ENCODE results near the gene MCM6.
A peak's percentile ranks its signal among the peaks of the same experiment; 100 is the strongest.
"Not testable (repeated sequence)": the region's sequence is repeated elsewhere in the genome, so short reads cannot be mapped to it uniquely, and the experiment has no call there.

The MCM6 gene

DNA sequence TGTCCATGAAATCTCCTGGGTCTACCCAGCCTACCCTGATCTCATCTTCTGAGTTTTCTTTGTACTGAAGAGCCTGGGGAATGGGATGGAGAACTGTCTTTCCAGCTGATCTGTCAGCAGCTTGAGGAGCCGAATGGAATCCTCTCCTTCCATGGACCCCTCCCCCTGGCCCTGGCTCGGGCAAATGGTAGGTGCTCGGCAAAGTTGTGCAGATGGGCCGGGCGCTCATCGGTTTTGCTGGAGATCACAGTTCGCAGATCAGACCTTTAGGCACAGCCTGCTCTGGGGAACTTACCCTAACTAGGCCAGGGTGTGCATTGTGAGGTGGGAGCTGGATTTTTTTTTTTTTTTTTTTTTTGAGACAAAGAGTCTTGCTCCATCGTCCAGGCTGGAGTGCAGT is 79.6 kb downstream of the MCM6 start:
- Mint-ChIP-seq H3K9me3 (peaks cover 6% of the 10 kb centered on the region), H3K36me3 (ENCODE audit: low read depth) (no peaks in the 10 kb centered on the region), H3K4me1 (no peaks in the 10 kb centered on the region), H3K27ac (no peak overlapping the region), H3K4me3 (no peak overlapping the region), H3K27me3 (ENCODE audit: low read depth) (no peaks in the 10 kb centered on the region)
- TF ChIP-seq, protein P1, sequence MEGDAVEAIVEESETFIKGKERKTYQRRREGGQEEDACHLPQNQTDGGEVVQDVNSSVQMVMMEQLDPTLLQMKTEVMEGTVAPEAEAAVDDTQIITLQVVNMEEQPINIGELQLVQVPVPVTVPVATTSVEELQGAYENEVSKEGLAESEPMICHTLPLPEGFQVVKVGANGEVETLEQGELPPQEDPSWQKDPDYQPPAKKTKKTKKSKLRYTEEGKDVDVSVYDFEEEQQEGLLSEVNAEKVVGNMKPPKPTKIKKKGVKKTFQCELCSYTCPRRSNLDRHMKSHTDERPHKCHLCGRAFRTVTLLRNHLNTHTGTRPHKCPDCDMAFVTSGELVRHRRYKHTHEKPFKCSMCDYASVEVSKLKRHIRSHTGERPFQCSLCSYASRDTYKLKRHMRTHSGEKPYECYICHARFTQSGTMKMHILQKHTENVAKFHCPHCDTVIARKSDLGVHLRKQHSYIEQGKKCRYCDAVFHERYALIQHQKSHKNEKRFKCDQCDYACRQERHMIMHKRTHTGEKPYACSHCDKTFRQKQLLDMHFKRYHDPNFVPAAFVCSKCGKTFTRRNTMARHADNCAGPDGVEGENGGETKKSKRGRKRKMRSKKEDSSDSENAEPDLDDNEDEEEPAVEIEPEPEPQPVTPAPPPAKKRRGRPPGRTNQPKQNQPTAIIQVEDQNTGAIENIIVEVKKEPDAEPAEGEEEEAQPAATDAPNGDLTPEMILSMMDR (IDR thresholded peaks at IDR 0.05; ENCODE audit: unreplicated experiment in 3 of 3): no peak

DNA sequence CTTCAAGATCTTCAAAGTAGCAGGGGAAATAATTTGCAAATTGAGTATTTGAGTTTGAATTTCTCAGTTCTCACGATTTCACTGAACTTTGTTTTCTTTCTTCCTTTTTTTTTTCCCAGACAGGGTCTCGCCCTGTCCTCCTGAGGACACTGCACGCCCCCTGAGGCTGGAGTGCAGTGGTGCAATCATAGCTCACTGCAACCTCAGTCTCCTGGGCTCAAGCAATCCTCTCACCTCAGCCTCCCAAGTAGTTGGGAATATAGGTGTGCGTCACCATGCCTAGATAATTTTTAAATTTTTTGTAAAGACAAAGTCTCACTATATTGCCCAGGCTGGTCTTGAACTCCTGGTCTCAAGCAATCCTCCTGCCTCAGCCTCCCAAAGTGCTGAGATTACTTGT is 80.6 kb downstream of the MCM6 start:
- H3K4me1 Mint-ChIP-seq; H3K27me3 Mint-ChIP-seq (ENCODE audit: low read depth); H3K27ac Mint-ChIP-seq; H3K9me3 Mint-ChIP-seq; H3K4me3 Mint-ChIP-seq; H3K36me3 Mint-ChIP-seq (ENCODE audit: low read depth): not testable (repeated sequence)

DNA sequence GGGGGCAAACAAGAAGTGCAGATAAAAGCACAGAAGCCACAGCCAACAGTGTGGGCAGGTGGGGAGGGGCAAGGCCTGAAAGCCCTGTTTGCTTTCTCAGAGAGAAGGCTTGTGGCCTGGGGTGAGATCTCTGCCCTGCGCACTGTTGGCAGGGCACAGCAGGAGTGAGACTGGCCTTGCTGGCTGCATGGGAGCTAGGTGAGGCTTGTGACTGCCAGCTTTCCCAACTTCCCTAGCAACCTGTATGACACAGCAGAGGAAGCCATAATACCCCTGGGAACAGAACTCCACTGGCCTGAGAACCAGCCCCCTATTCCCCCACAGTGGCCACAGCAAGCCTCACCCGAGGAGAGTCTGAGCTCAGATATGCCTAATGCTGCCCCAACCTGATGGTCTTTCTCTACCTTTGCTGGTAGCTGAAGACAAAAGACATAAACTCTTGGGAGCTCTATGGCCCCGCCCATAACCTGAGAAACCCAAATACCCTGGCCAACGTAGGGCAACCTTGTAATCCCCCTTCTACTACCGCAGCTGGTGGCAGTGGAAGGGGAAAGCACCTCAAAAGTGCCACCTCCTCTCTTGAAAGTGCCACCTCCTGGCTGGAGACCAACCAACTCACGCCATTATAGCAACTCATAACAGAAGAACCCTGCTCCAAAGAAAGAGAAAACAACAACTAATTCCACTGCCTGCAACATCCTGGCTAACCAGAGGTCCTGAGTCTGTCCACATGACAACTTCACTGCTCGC is 83.7 kb downstream of the MCM6 start:
- Mint-ChIP-seq H3K36me3 (ENCODE audit: low read depth) (peaks cover 5% of the 10 kb centered on the region), H3K27me3 (ENCODE audit: low read depth) (no peaks in the 10 kb centered on the region), H3K4me3 (no peak overlapping the region), H3K27ac (no peak overlapping the region), H3K9me3 (no peaks in the 10 kb centered on the region), H3K4me1 (no peaks in the 10 kb centered on the region)
- TF ChIP-seq, protein P1 (IDR thresholded peaks at IDR 0.05; ENCODE audit: unreplicated experiment in 3 of 3): no peak

DNA sequence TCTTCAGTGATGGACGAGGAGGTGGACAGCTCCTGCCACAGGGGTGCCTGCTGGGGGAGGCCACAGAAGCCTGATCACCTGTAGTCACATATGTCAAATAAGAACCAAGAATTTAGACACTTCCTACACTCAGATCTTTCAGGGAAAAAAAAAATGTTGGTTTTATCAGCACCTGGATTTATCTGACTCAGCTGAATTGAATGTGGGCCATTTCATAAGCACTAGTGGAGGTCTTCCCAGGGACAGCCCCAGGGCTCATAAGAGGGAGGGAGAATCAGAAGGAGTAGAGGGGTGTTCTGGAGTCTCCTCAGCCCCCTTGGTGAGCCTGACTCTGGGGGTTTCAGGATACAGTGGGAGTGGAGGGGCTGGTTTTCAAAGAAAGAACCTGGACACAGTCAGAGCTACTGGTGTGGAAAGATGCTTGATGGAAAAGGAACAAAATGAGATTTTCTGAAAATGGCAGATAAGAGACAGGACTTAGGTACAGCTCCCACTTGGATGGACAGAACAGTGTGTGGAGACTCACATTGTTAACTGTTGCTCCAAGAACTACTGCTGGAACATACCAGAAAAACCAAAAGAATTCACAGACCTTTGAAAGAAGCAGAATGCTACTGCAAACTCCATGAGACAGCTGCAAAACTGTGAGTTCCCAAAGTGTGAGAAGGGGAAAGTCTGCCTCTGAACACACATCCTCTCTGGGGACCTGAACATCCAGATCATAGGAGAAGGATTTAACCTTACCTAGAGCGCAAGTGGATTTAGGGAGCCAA is 84.6 kb downstream of the MCM6 start:
- TF ChIP-seq, protein P1 (IDR thresholded peaks at IDR 0.05; ENCODE audit: unreplicated experiment in 3 of 3): no peak
- peaks cover 15% of the 10 kb centered on the region for H3K36me3 Mint-ChIP-seq (ENCODE audit: low read depth)
- no peak overlapping the region for H3K4me3 Mint-ChIP-seq
- H3K4me1 Mint-ChIP-seq: no peaks in the 10 kb centered on the region
- H3K27me3 Mint-ChIP-seq (ENCODE audit: low read depth): no peaks in the 10 kb centered on the region
- H3K9me3 Mint-ChIP-seq: no peaks in the 10 kb centered on the region
- H3K27ac Mint-ChIP-seq: peak overlapping the region in 1 of 3 experiments; percentile 31

DNA sequence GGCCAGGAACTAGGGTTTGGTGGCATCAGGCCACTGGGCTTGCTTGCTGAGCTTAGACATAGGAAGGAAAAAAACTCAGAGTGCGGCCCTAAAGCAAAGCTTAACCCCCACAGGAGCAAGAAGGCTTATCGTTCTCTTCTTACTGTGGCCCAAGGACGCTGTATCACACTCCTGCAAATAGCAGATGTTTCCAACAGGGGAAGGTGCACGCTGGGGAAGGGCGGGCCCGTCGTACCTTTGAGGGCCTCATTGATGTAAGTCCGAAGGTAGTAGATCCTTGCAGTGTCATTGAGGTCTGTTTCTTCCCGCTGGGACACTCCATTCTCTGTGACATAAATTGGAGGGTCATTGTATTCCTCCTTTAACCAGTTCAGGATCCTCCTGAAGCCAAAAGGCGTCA is 85.8 kb downstream of the MCM6 start:
- Mint-ChIP-seq H3K27ac (no peak overlapping the region), H3K9me3 (peaks cover 5% of the 10 kb centered on the region), H3K36me3 (ENCODE audit: low read depth) (peaks cover 27% of the 10 kb centered on the region), H3K4me1 (no peaks in the 10 kb centered on the region), H3K4me3 (no peak overlapping the region), H3K27me3 (ENCODE audit: low read depth) (no peaks in the 10 kb centered on the region)
- TF ChIP-seq, protein P1 (IDR thresholded peaks at IDR 0.05; ENCODE audit: unreplicated experiment in 3 of 3): no peak

All from nephron (organoid).